Tibial nerve (tissue), 4 donors: ENCODE results near the gene VCAN. TPM values are rescaled to one million over a fixed set of nuclear protein-coding genes. Genes with fewer than 3 reads are reported as not detected.

Experiments used
- DNase-seq, 2 donors: peaks; one replicate each; pipeline ENCODE4 v3.0.0-alpha.2; 2019; ENCODE audit warnings: low spot score in 2 of 2
- H3K27ac ChIP-seq, 4 donors: fragments of 200-600 bp; sonication (generic) in 3 of 4; one replicate each; pipeline ENCODE4 v1.5.1; 2017 to 2019; ENCODE audit warnings: mild to moderate bottlenecking in 1 of 4
- H3K27me3 ChIP-seq, 2 donors: fragments of 200-600 bp; sonication (generic) in 1 of 2; one replicate each; pipeline versions ENCODE4 v1.5.1 to v1.6.0; 2017 to 2019
- H3K36me3 ChIP-seq, 3 donors: fragments of 200-600 bp; sonication (generic); one replicate each; pipeline ENCODE4 v1.5.1; 2018 to 2019
- H3K4me1 ChIP-seq, 4 donors: fragments of 200-600 bp; sonication (generic) in 3 of 4; one replicate each; pipeline ENCODE4 v1.5.1; 2017 to 2019
- H3K4me3 ChIP-seq, 4 donors: fragments of 200-600 bp; sonication (generic) in 3 of 4; one replicate each; pipeline ENCODE4 v1.5.1; 2017 to 2019; ENCODE audit warnings: mild to moderate bottlenecking in 1 of 4, moderate library complexity in 1 of 4
- H3K9me3 ChIP-seq, 4 donors: fragments of 200-600 bp; sonication (generic) in 3 of 4; one replicate each; pipeline ENCODE4 v1.5.1; 2017 to 2019
- CTCF ChIP-seq, 5 experiments: fragments of 200-600 bp in 3 of 5; fragments of 450-650 bp in 2 of 5; sonication (generic) in 3 of 5; IDR thresholded peaks; one replicate each; pipeline ENCODE4 v1.5.1; 2016 to 2019; ENCODE audit warnings: antibody characterized with exemption in 5 of 5, mild to moderate bottlenecking in 3 of 5, moderate library complexity in 2 of 5
- EP300 ChIP-seq, 2 donors: sonication (generic); formaldehyde crosslinking; IDR thresholded peaks; one replicate each; pipeline ENCODE4 v1.6.1; 2017; ENCODE audit warnings: antibody characterized with exemption in 2 of 2, mild to moderate bottlenecking in 1 of 2
- POLR2A ChIP-seq, 2 donors: fragments of 450-650 bp; IDR thresholded peaks; one replicate each; pipeline ENCODE4 v1.6.1; 2017; ENCODE audit warnings: antibody characterized with exemption in 2 of 2, mild to moderate bottlenecking in 2 of 2, moderate library complexity in 2 of 2
- WGBS, 2 donors: methylation state at CpG; one replicate each; pipeline ENCODE4 v1.1.5; 2018; 5-methylcytosine and 5-hydroxymethylcytosine counted together
- total RNA-seq, 4 donors: library from RNA; depleted of rRNA; stranded (reverse); fragments of >200 nt; gene quantifications; one replicate each; pipeline ENCODE4 v1.1.0, GENCODE V29; 2016

Gene VCAN
- total RNA-seq, 4 donors from 2014 or later, result 45.7 to 145 (median 65.4) TPM

DNA sequence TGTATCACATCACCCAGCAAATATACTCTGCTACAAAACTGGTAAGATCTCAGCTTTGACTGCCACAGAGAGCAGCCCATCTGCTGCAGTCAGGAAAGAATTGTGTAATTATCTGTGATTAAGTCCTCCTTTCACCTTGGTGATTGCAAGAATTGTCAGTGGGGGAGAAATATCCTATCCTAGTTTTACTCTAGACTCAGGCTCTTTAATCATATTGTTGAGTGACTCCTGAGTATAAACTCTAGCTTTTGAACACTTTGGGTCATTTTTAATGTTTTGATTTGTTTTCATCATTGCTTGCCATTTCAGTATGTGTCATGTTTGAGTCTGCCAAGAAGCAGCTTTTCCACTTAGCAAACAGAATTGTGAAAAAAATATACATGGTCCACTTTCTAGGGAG is 32.1 kb downstream of the VCAN start:
- H3K4me3 ChIP-seq, result no peak overlapping the region
- H3K9me3 ChIP-seq, result no peaks in the 10 kb centered on the region
- H3K4me1 ChIP-seq, result no peaks in the 10 kb centered on the region
- no peaks in the 10 kb centered on the region for H3K27me3 ChIP-seq
- TF ChIP-seq CTCF (IDR thresholded peaks at IDR 0.05), result no peak
- TF ChIP-seq POLR2A (IDR thresholded peaks at IDR 0.05), result no peak
- TF ChIP-seq EP300 (IDR thresholded peaks at IDR 0.05), result no peak
- no peak for DNase-seq
- no peak overlapping the region for H3K27ac ChIP-seq
- H3K36me3 ChIP-seq, result peaks cover 0 to 15% (median 0%) of the 10 kb centered on the region in 3 donors

DNA sequence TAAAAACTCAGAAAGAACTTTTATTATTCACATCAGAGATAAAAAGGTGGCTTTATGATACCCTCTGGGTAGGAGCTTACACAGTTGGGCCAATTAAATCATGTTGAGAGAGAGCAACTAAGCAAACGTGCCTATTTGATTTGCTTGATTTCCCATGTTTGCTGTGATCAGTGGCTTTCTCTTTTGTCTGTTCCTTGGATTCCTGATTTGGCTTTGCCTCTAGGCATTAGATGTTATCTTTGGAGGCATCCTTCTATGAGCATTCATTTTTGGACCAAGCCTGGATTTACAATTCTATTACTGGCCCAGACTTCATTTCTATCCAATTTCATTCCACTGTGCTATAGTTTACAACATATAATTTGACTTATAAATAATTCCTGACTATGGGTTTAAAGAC is 35.9 kb downstream of the VCAN start:
- Histone ChIP-seq H3K9me3 (no peaks in the 10 kb centered on the region), H3K4me1 (peaks cover 0 to 13% (median 8%) of the 10 kb centered on the region in 4 donors), H3K36me3 (peaks cover 0 to 13% (median 0%) of the 10 kb centered on the region in 3 donors), H3K4me3 (no peak overlapping the region), H3K27me3 (no peaks in the 10 kb centered on the region), H3K27ac (no peak overlapping the region)
- 32 to 42% methylated on average over 1 of the region's 1 CpG for WGBS, 2 donors
- no peak for DNase-seq
- TF ChIP-seq CTCF (IDR thresholded peaks at IDR 0.05) (no peak), POLR2A (IDR thresholded peaks at IDR 0.05) (no peak), EP300 (IDR thresholded peaks at IDR 0.05) (no peak)

GRCh38 chr5:83509540-83509939 is 38.0 kb downstream of the VCAN start:
- Histone ChIP-seq H3K9me3 (no peaks in the 10 kb centered on the region), H3K27me3 (no peaks in the 10 kb centered on the region), H3K36me3 (peaks cover 0 to 13% (median 0%) of the 10 kb centered on the region in 3 donors), H3K4me1 (peaks cover 0 to 19% (median 10%) of the 10 kb centered on the region in 4 donors), H3K27ac (peak overlapping the region in 1 of 4 donors; percentile 33), H3K4me3 (no peak overlapping the region)
- TF ChIP-seq EP300 (IDR thresholded peaks at IDR 0.05) (no peak), CTCF (IDR thresholded peaks at IDR 0.05) (no peak), POLR2A (IDR thresholded peaks at IDR 0.05) (no peak)
- DNase-seq, result no peak
- 47 to 58% methylated on average over 4 of the region's 4 CpGs for WGBS, 2 donors

DNA sequence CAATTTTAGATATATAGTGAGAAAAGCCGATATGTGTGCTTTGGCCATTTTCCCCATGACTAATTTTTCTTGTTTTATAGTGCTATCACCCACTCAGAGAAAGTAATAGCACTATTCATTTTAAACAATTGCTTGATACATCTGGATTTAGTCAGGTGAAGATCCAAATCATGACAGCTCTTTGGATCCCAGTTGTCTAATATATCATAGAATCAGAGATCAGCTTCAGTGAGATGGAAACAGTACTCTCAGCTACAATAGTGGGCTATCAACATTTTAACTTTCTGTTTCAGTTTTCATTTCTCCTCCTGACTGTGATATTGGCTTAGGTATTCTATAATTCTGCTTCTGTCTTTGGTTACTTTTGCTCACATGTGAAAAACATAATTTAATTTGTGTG is 38.7 kb downstream of the VCAN start:
- no peak for DNase-seq
- Histone ChIP-seq H3K36me3 (peaks cover 0 to 11% (median 0%) of the 10 kb centered on the region in 3 donors), H3K4me1 (peaks cover 0 to 19% (median 10%) of the 10 kb centered on the region in 4 donors), H3K27me3 (no peaks in the 10 kb centered on the region), H3K4me3 (no peak overlapping the region), H3K9me3 (no peaks in the 10 kb centered on the region), H3K27ac (peak overlapping the region in 1 of 4 donors; percentile 33)
- WGBS, 2 donors, result 62 to 67% methylated on average over 1 of the region's 1 CpG
- no peak for TF ChIP-seq EP300 (IDR thresholded peaks at IDR 0.05)
- TF ChIP-seq CTCF (IDR thresholded peaks at IDR 0.05), result no peak
- no peak for TF ChIP-seq POLR2A (IDR thresholded peaks at IDR 0.05)

DNA sequence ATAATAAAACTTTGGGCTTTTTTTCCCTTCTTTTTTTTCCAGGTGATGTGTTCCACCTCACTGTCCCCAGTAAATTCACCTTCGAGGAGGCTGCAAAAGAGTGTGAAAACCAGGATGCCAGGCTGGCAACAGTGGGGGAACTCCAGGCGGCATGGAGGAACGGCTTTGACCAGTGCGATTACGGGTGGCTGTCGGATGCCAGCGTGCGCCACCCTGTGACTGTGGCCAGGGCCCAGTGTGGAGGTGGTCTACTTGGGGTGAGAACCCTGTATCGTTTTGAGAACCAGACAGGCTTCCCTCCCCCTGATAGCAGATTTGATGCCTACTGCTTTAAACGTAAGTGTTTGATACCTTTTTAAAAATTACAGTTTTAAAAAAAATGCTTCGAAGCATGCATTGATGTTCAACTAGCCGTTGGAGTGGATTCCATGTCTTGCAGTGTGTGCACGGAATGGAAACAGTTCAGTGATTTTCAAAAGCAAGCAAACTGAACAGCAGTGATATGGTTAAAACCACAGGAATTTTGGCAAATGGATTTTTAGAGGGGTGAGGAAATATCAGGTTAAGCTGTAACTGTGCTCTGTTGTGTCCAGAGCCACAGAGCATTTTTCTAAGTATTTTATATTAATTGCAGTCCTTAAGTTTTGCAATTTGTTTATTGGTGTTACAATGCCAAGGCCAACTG is 40.7 kb downstream of the VCAN start:
- no peak for DNase-seq
- no peak for TF ChIP-seq POLR2A (IDR thresholded peaks at IDR 0.05)
- no peak for TF ChIP-seq CTCF (IDR thresholded peaks at IDR 0.05)
- no peak for TF ChIP-seq EP300 (IDR thresholded peaks at IDR 0.05)
- 93 to 94% methylated on average over 13 of the region's 13 CpGs for WGBS, 2 donors
- peaks cover 0 to 4% (median 0%) of the 10 kb centered on the region in 3 donors for H3K36me3 ChIP-seq
- H3K4me1 ChIP-seq, result peaks cover 0 to 19% (median 10%) of the 10 kb centered on the region in 4 donors
- no peaks in the 10 kb centered on the region for H3K27me3 ChIP-seq
- no peaks in the 10 kb centered on the region for H3K9me3 ChIP-seq
- H3K4me3 ChIP-seq, result no peak overlapping the region
- H3K27ac ChIP-seq, result no peak overlapping the region
